IPS-18a (cell line): ENCODE results near the gene CABP2.
"Not testable (repeated sequence)": the region's sequence is repeated elsewhere in the genome, so short reads cannot be mapped to it uniquely, and the experiment has no call there.

Experiments used
- H3K27ac ChIP-seq: one replicate; pipeline ENCODE4 v1.5.1; 2013; ENCODE audit warnings: low read length
- H3K27me3 ChIP-seq: one replicate; pipeline ENCODE4 v1.6.1; 2013; ENCODE audit warnings: mild to moderate bottlenecking, low read length; ENCODE audit not compliant: control insufficient read depth, insufficient read depth
- H3K36me3 ChIP-seq: one replicate; pipeline ENCODE4 v1.6.1; 2013; ENCODE audit warnings: low read depth, low read length; ENCODE audit not compliant: control insufficient read depth
- H3K4me1 ChIP-seq: one replicate; pipeline ENCODE4 v1.6.1; 2013; ENCODE audit warnings: low read depth, low read length; ENCODE audit not compliant: control insufficient read depth
- H3K4me3 ChIP-seq: one replicate; pipeline ENCODE4 v1.5.1; 2013; ENCODE audit warnings: low read length
- H3K9ac ChIP-seq: one replicate; pipeline ENCODE4 v1.6.1; 2013; ENCODE audit warnings: mild to moderate bottlenecking, low read length, moderate library complexity
- H3K9me3 ChIP-seq: one replicate; pipeline ENCODE4 v1.6.1; 2013; ENCODE audit warnings: low read depth, low read length; ENCODE audit not compliant: control insufficient read depth

CABP2 gene

GRCh38 chr11:67551127-67551526, 27.9 kb upstream of the CABP2 start:
- Histone ChIP-seq H3K27me3 (no peaks in the 10 kb centered on the region), H3K9ac (no peak overlapping the region), H3K36me3 (no peaks in the 10 kb centered on the region)

GRCh38 chr11:67548555-67549110, 25.4 kb upstream of the CABP2 start:
- no peaks in the 10 kb centered on the region for H3K4me1 ChIP-seq
- H3K4me3 ChIP-seq, result no peak overlapping the region
- H3K27ac ChIP-seq, result no peak overlapping the region
- H3K27me3 ChIP-seq, result no peaks in the 10 kb centered on the region
- no peaks in the 10 kb centered on the region for H3K9me3 ChIP-seq
- H3K9ac ChIP-seq, result no peak overlapping the region
- no peaks in the 10 kb centered on the region for H3K36me3 ChIP-seq

More at GRCh38 chr11:67551127-67551526, 27.9 kb upstream of the CABP2 start:
- H3K4me1 ChIP-seq, result no peaks in the 10 kb centered on the region
- H3K9me3 ChIP-seq, result no peaks in the 10 kb centered on the region
- no peak overlapping the region for H3K4me3 ChIP-seq
- no peak overlapping the region for H3K27ac ChIP-seq

GRCh38 chr11:67548112-67548511, 24.9 kb upstream of the CABP2 start:
- H3K9ac ChIP-seq, H3K27ac ChIP-seq, H3K36me3 ChIP-seq, H3K27me3 ChIP-seq, H3K4me3 ChIP-seq, H3K9me3 ChIP-seq, H3K4me1 ChIP-seq: not testable (repeated sequence)

GRCh38 chr11:67545280-67545679, 22.0 kb upstream of the CABP2 start:
- H3K4me3 ChIP-seq, result no peak overlapping the region
- H3K27me3 ChIP-seq, result no peaks in the 10 kb centered on the region
- H3K4me1 ChIP-seq, result peaks cover 6% of the 10 kb centered on the region
- no peak overlapping the region for H3K27ac ChIP-seq
- no peaks in the 10 kb centered on the region for H3K9me3 ChIP-seq
- no peaks in the 10 kb centered on the region for H3K36me3 ChIP-seq
- H3K9ac ChIP-seq, result no peak overlapping the region

DNA sequence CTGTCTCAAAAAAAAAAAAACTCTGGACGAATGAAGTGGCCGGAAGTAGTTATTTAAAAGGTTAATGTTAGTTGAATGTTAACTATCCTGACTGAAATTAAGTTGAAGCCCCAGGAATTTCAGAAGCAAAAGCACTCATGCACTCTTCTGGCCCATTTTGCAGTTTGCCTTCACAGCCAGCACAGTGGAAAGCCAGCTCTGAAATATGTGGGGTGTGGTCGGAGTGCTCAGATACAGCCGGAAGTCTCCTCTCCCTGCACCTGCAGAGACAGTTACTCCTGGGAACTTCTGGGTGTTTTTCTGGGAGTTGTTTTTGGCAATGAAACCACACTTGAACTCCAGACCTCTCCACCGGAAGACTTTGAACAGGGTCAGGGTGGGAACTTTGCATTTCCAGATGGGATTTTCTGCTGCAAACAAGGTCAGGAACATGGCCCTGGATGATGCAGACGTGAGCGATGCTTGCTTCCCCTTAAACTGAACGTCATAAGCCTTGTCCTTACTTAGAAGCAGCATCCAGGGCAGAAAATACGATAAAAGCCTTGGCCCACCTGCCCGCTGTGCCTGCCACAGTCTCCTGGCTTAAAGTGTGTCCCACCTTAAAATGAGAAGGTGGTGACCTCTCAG, 21.5 kb upstream of the CABP2 start:
- Histone ChIP-seq H3K4me1 (peaks cover 6% of the 10 kb centered on the region), H3K9ac (no peak overlapping the region), H3K27ac (no peak overlapping the region), H3K27me3 (no peaks in the 10 kb centered on the region), H3K4me3 (no peak overlapping the region), H3K9me3 (no peaks in the 10 kb centered on the region), H3K36me3 (no peaks in the 10 kb centered on the region)

- Histone ChIP-seq H3K4me1 (peaks cover 6% of the 10 kb centered on the region), H3K4me3 (no peak overlapping the region), H3K36me3 (no peaks in the 10 kb centered on the region), H3K9me3 (no peaks in the 10 kb centered on the region), H3K27ac (no peak overlapping the region), H3K9ac (no peak overlapping the region), H3K27me3 (no peaks in the 10 kb centered on the region)
Measured at GRCh38 chr11:67543585-67543984, 20.3 kb upstream of the CABP2 start.

- no peaks in the 10 kb centered on the region for H3K27me3 ChIP-seq
- H3K4me1 ChIP-seq, result peaks cover 6% of the 10 kb centered on the region
- no peak overlapping the region for H3K9ac ChIP-seq
- H3K27ac ChIP-seq, result no peak overlapping the region
- H3K4me3 ChIP-seq, result no peak overlapping the region
- no peaks in the 10 kb centered on the region for H3K9me3 ChIP-seq
- no peaks in the 10 kb centered on the region for H3K36me3 ChIP-seq
Measured at GRCh38 chr11:67542971-67543370, 19.7 kb upstream of the CABP2 start.

DNA sequence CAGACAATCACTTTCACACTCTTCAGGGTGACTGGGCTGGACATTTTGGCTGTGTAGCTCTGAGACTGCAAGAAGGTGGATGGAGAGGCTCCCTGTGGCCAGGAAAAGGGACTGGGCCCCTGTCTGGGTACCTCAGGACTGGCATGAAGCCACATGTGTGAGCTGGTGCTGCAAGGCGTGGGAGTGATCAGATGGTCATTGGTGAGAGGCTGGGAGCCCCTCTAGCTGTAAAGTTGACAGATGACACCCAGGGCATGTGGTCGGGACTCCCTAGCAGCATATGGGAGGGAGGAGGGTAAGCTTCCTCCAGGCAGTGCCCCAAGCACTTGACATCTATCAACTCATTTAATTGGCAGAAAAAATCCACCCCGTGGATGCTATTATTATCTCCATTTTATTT, 18.9 kb upstream of the CABP2 start:
- H3K27ac ChIP-seq, result no peak overlapping the region
- no peak overlapping the region for H3K4me3 ChIP-seq
- H3K4me1 ChIP-seq, result peaks cover 6% of the 10 kb centered on the region
- no peaks in the 10 kb centered on the region for H3K36me3 ChIP-seq
- H3K9ac ChIP-seq, result no peak overlapping the region
- H3K27me3 ChIP-seq, result no peaks in the 10 kb centered on the region
- H3K9me3 ChIP-seq, result no peaks in the 10 kb centered on the region

GRCh38 chr11:67541198-67541597, 18.0 kb upstream of the CABP2 start:
- Histone ChIP-seq H3K27ac (no peak overlapping the region), H3K9me3 (no peaks in the 10 kb centered on the region), H3K4me3 (no peak overlapping the region), H3K36me3 (no peaks in the 10 kb centered on the region), H3K9ac (no peak overlapping the region), H3K27me3 (no peaks in the 10 kb centered on the region), H3K4me1 (peaks cover 6% of the 10 kb centered on the region)

DNA sequence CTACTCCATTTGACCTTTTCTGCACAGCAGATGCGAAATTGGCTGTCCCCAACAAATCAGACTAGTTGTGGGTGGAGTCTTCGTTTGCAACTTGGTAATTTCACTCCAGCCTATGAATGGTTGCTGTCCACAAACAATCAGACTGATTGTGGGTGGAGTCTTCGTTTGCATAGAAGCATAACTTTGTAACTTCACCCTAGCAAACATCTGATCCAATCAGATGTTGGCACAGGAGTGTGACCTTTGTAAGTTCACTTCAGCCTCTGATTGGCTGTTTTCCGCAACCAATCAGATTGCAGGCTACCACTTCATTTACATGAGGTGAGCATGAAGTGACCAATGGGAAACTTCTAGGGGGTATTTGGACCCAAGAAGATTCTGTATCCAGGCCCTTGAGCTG, 16.3 kb upstream of the CABP2 start:
- peaks cover 2% of the 10 kb centered on the region for H3K9me3 ChIP-seq
- no peaks in the 10 kb centered on the region for H3K27me3 ChIP-seq
- H3K36me3 ChIP-seq, result no peaks in the 10 kb centered on the region
- H3K9ac ChIP-seq, result no peak overlapping the region
- peaks cover 6% of the 10 kb centered on the region for H3K4me1 ChIP-seq
- no peak overlapping the region for H3K27ac ChIP-seq
- H3K4me3 ChIP-seq, result no peak overlapping the region

- Histone ChIP-seq H3K9ac (no peak overlapping the region), H3K36me3 (no peaks in the 10 kb centered on the region), H3K27me3 (no peaks in the 10 kb centered on the region), H3K9me3 (peaks cover 7% of the 10 kb centered on the region), H3K27ac (no peak overlapping the region), H3K4me1 (peaks cover 6% of the 10 kb centered on the region), H3K4me3 (no peak overlapping the region)
Measured at GRCh38 chr11:67538823-67539505, 15.7 kb upstream of the CABP2 start.

DNA sequence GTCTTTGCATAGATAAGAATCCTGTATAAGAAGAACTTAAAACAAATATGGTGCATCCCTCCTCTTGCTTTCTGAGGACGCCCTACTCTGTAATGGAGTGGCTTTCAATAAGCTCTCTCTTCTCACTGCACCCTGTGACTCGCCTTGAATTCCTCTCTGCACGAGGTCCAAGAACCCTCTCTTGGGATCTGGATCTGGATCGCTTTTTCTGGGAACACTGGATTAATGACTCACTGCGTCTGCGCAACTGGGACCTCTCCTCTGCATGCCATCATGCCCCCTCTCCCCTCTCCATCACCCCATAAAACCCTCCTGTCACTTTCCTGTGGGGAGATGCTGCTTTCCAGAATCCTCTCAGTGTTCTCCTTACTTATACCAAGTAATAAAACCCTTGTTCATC, 15.1 kb upstream of the CABP2 start:
- H3K4me3 ChIP-seq, result no peak overlapping the region
- H3K36me3 ChIP-seq, result no peaks in the 10 kb centered on the region
- H3K27me3 ChIP-seq, result no peaks in the 10 kb centered on the region
- no peak overlapping the region for H3K9ac ChIP-seq
- peaks cover 6% of the 10 kb centered on the region for H3K4me1 ChIP-seq
- H3K9me3 ChIP-seq, result peaks cover 13% of the 10 kb centered on the region
- H3K27ac ChIP-seq, result no peak overlapping the region
